C4-2B (cell line): ENCODE data around the gene CCDC27.

ENCODE experiments used
- H3K27ac ChIP-seq: fragments of 450-650 bp; 2 replicates; pipeline ENCODE4 v1.5.1; 2017
- CTCF ChIP-seq: fragments of 450-650 bp; conservative IDR thresholded peaks from 2 replicates; pipeline ENCODE4 v1.5.1; 2017; ENCODE audit warnings: mild to moderate bottlenecking
- ZFX ChIP-seq: fragments of 450-650 bp; IDR thresholded peaks from 2 replicates; pipeline ENCODE4 v1.6.1; 2017

CCDC27 gene

GRCh38 chr1:3774946-3775489, 22.8 kb downstream of the CCDC27 start:
- no peak overlapping the region for H3K27ac ChIP-seq

GRCh38 chr1:3775490-3776230, 23.4 kb downstream of the CCDC27 start:
- TF ChIP-seq ZFX, result no peak
- no peak; the same call in 1 of the 2 replicates for TF ChIP-seq CTCF
- no peak overlapping the region; the same call in 1 of the 2 replicates for H3K27ac ChIP-seq

More at GRCh38 chr1:3774946-3775489, 22.8 kb downstream of the CCDC27 start:
- TF ChIP-seq ZFX (no peak), CTCF (no peak)

- no peak for TF ChIP-seq ZFX
- TF ChIP-seq CTCF, result no peak; the same call in 1 of the 2 replicates
- H3K27ac ChIP-seq, result no peak overlapping the region; the same call in 1 of the 2 replicates
Measured at GRCh38 chr1:3776231-3776961, 24.1 kb downstream of the CCDC27 start.

- H3K27ac ChIP-seq, result no peak overlapping the region
- TF ChIP-seq ZFX (no peak), CTCF (no peak)
Measured at GRCh38 chr1:3777078-3777547, 24.9 kb downstream of the CCDC27 start.

- no peak for TF ChIP-seq ZFX
- TF ChIP-seq CTCF, result no peak
- H3K27ac ChIP-seq, result no peak overlapping the region
Measured at GRCh38 chr1:3777647-3778589, 25.7 kb downstream of the CCDC27 start.

GRCh38 chr1:3778590-3779264, 26.5 kb downstream of the CCDC27 start:
- H3K27ac ChIP-seq, result no peak overlapping the region
- TF ChIP-seq ZFX, result no peak
- TF ChIP-seq CTCF, result no peak
